GM19023 (cell line): ENCODE data around the gene SOHLH1.

ENCODE experiments used
- ATAC-seq: cut with Tn5 transposase; IDR thresholded peaks from one replicate; pipeline ENCODE4 v1.9.1; 2021; ENCODE audit warnings: mild to moderate bottlenecking, moderate library complexity; ENCODE audit not compliant: unreplicated experiment

SOHLH1 gene

DNA sequence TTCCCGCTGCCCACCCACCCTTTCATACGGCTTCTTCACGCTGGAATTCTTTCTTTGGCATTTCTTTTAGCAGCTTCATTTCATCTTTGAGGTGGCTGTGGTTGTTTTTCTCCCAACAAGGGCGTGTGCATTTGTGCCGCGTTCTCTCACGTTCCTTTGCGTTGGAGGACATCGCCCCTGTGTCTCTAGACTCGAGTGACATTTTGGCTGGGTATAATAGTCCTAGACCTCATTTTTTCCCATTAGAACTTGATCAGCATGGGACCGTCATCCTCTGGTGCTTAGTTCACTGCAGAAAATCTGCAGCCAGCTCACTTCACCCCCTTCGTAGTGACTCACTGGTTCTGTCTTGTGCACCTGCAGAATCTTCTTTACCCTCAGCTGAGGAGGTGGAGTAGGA is 32.2 kb upstream of the SOHLH1 start:
- no peak for ATAC-seq

DNA sequence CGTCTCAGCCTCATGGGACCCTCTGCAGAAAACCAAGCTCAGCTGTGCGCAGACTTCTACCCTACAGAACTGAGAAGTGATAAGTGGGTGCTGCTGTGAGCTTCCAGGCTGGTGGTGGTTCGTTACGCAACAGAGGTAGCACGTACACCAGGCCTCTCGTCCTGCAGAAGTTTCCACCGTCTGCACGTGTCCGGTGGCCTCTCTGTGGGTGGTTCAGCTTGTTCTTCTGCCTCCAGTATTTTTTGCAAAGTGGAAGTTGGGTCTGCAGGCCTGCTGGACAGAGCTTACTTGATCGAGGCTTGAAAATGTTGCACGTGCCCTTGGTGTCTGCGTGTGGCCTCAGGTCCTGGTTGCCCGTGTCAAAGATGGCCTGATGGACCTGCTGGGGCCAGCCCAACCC is 30.2 kb upstream of the SOHLH1 start:
- no peak for ATAC-seq

DNA sequence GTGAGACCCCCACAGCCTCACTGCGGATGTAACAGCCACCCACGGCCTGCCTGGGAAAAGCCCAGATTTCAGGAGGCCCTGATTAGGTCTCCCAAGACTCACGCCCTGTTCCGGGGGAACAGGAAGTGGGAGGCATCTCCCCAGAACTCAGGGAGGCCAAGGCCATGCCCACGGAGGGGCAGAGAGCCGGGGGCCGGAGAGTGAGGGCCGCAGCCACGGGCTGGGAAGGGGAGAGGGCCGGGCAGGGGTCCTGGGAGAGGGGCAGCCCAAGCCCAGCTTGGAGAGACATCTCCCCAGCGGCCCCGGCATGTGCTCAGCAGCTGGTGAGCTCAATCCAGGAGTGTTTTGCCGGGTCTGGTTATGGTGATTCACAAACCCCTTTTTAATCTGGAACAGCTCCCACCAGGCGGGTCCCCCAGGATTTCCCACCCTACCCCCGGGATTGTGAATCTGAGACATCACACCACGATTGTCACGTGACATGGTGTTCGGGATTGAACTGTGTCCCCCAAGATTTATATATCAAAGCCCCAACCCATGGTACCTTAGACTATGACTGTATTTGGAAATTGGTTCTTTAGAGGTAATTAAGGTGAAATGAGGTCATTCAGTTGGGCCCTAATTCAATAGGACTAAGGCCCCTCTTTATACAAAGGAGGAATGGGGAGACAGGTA is 29.3 kb upstream of the SOHLH1 start:
- no peak for ATAC-seq

DNA sequence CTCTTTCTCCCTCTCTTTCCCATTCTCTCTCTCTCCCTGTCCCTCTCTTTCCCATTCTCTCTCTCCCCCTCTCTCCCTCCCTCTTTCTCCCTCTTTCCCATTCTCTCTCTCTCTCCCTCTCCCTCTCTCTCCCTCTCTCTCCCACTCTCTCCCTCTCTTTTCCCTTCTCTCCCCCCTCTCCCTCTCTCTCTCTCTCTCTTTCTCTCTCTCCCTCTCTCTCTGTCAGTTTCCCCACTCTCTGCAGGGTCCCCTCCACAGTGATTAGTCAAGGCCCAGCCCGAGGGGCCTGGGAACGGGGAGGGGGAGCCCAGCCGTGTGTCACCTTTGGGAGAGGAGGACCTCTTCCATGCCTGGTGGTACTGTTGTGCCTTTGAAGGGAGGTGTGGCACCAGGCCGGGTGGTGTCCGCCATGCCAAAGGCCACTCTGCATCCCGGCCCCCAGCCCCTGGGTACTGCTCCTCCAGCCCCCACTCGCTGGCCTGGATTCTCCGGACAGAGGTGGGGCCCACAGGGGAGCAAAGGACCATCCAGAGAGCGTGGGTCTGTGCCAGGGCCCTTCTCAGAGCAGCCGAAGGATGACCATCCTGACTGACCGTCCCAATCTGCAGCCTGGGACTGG is 28.1 kb upstream of the SOHLH1 start:
- no peak for ATAC-seq

DNA sequence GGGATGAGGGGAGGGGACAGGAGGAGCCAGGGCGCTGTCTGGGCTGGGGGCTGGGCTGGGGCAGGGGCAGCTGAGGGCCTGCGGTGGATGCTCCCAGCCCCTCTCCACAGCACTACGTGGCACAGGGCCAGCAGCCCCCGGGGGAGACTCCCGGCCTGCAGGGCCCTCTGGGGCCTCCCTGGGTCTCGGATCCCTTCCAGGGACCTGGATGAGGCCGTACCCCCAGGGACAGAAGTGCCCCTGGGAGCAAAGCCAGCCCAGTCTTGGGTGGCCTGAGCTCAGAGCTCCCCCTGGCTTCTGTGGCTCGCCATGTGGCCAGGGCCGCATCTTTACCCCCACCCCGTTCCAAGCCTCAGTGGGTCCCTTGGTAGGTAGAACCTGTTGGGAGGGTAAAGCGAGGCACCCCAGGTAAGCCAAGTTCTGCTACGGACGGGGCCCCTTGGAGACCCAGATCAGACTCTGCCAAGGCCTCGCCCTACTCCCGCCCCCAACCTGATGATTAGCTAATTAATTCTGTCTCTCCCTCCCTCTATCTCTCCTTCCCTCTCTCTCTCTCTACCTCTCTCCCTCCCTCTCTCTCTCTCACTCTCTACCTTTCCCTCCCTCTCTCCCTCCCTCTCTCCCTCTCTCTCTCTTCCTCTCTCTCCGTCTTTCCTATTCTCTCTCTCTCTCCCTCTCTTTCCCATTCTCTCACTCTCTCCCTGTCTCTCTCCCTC is 27.0 kb upstream of the SOHLH1 start:
- no peak for ATAC-seq

DNA sequence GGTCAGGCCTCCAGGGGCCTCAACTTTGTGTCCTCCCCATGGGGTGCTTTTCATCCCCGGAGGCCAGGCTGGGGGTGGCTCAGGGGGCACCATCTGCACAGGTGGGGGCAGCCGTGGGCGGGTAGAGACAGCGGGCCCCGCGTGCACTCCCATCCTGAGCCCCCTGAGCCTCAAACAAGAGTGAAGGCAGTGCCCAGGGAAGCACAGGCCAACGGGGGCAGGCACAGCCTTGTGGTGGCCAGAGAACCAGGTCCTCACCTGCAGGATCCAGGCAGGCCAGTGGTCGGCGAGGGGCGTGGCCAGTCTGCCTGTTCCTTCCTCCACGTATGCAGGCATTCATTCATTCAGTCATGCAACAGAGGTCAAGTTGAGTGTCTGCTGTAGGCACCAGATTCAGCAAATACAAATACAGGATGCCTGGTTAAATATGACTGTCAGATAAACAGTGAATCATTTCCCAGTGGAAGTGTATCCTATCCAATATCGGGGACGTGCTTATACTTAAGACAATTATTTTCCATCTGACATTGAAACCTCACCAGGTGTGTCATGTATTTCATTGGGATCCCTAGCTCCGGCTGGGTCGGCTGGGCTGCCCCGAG is 25.0 kb upstream of the SOHLH1 start:
- ATAC-seq: no peak

DNA sequence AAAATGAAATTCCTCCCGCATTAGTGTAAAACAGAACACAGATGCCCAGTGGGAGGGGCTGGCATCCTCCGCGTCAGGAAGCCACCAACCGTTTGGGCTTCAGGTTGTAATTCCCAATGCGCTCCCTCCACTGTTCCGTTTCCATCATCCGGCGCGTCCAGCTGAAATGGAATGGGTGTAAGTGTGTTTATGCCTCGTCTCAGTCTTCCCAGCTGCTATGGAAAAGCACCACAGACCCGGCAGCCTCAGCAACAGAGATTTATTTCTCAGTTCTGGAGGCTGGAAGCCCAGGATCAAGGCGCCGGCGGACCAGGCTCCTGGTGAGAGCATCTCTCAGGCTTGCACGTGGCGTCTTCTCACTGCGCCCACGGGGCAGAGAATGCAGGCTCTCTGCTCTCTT is 23.1 kb upstream of the SOHLH1 start:
- ATAC-seq: no peak

DNA sequence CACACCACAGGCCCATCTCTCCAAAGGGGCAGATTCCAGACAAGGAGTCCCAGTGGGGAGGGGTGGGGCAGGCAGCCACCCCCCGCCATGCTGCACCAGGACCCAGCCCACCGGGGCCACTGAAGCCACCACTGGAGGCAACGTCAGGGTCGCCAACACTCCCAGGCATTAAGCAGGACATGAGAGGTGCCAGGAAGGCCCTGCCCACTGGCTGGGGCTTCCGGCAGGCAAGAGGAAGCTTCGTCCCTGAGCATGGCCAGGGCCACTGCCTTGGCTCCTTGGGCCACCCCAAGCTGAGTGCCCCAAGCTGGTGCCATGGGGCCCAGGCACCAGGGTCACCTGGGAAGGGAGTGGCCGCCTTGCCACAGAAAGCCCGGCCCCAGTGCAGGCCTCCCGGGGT is 20.2 kb upstream of the SOHLH1 start:
- ATAC-seq: no peak

DNA sequence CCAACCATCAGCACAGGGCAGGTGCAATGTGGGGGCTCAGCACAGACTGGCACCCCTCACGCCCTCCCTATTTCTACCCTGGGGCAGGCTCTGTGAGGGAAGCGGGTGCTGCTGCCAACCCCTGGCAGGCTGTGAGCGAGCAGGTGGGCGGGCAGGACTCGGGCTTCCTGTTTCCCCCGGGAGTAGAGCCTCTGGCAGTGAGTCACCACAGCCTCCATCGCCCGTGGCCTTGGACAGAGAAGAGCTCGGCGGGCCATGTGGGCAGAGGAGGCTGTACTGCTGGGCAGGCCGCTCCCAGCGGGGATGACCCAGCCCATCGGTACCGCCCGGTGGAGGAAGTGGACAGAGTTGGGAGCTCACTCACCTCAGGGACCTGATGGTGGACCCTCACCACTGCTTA is 19.3 kb upstream of the SOHLH1 start:
- no peak for ATAC-seq

DNA sequence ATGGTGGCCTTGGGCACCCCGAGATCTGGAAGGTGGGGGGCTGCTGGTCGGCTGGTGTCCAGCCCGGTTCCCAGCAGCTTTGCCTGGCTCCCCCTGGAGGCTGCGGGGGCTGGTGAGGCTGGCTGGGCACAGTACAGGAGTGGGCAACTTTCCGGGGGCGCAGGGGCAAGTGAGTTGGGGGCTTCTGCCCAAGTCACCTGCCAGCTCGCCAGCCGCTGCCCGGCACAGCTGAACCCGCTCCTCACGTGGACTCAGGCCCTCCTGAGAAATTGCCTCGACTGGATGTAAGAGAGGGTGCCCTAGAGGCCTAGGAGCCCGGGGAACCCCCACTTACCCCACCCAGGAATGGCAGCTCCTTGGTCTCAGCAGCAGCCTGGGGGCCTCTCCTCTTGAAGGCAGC is 18.1 kb upstream of the SOHLH1 start:
- ATAC-seq: no peak

DNA sequence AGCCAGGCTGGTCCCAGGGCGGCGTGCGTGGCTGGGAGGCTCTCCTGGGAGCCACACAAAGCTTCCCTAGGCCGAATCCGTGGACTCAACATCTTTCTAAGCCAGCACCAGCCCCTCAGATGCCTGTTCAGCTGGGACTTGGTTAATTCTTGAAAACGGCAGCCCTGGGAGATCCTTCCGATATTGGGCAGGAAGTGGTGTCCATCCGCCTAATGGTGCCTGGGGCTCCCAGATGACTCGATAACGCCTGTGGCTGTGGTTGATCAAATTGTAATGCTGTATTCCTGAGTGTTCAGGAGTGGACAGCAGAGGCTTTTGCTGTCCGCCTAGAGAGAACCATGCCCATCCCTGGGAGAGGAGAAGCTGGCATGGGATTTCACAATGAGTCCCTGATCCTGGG is 16.8 kb upstream of the SOHLH1 start:
- ATAC-seq: no peak

DNA sequence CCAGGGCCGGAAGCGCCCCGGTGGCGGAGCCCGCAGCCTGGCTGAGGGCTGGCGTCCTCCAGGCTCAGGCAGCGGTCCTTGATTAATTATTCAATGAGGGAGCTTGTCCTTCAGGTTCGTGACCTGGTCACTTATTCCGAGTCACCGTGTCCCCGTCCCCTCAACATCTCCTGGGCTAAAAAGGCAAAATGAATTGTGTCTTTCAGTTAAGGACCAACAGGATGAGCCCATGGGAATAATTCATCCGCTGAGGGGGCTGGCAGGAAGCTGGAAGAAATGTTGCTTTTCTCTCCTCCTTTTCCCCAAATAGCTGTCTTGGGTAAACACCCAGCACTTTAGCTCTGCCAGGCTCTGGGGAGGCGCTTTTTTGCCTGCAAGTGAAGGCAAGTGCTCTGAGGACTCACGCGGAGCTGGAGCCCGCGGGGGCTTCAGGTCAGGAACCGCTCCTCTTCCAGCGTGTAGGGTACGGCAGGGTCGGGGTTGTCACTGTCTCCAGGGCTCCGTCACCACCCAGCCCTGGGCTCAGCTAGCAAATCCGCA is 15.8 kb upstream of the SOHLH1 start:
- no peak for ATAC-seq

DNA sequence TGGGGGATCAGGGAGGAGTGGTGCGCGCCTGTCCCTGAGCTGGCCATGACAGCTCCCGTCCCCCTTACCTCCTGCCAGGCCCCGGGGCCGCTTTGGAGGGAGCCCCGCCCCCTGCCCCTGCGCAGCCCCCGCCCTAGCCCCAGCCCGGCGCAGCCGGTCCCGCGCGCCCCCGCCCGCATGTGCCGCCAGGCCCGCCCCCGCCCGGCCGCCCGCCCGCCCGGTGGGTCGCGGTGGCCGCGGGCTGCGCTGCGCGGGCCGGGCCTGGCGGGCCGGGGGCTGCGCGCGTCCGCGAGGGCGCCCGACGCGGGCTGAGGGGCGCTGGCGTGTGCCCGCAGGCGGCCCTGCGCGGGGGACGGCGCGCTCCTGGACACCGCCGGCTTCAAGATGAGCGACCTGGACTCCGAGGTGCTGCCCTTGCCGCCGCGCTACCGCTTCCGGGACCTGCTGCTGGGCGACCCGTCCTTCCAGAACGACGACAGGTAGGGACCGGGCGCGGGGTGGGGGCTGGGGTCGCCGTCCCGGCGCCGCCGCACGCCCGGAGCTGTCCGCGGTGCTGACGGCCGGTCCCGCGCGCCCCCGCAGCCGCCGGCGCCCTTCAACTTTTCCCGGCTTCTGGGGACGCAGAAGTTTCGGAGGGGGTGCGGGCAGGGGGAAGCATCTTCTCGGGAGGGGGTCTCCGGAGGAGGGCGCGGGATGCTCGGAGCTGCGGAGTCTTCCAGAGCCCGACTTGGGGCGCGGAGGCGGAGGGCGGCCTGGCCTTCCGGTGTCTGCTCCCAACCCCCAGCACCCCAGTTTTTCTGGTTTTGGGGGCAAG is 15.2 kb upstream of the SOHLH1 start:
- ATAC-seq: no peak

DNA sequence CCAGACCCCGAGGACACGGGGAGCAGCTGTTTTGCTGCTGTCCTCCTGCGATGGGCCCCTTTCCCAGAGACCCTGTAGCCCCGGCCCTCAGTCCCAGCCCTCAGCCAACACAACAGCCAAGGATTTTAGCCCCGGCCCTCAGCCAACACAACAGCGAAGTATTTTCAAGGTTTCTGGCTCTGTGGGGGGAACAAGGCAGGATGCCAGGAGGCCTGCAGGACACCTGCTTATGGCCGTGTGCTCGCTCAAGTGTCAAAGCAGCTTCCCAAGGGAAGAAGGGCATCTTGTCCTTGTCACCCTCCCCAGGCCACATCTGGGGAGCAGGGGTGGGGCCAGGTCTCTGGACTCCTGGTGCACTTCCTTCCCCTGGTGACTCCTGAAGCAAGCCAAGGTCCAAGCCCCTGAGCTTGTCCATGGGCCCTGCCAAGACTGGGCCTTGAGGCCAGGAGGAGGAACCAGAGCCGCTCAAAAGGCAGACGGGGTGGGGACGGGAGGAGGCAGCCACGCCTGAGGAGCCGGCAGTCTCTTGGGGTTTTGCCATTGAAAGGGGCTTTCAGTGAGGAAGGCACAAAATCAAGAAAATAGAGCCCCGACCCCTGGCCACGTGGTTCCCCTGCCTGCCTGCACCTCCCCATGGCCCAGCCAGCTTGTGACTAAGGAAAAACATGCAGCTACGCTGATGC is 13.5 kb upstream of the SOHLH1 start:
- ATAC-seq: no peak

DNA sequence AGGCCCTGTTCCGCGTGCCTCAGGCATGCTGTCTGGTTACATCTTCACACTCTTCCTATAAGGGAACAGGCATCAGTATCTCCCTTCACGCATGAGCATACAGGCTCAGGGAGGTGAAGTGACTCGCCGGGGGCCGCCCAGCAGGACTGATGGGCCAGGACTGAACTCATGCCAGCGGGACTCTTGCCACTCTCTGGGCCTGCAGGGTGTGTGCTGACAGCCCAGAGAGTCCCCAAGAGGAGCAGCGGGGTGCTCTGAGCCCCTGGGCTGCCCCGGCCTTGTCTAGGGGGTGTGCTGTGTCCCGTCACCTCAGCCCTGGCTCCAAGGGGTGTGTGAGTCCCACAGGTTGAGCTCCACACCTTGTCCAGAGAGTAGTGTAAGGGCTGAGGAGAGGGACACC is 12.6 kb upstream of the SOHLH1 start:
- no peak for ATAC-seq

DNA sequence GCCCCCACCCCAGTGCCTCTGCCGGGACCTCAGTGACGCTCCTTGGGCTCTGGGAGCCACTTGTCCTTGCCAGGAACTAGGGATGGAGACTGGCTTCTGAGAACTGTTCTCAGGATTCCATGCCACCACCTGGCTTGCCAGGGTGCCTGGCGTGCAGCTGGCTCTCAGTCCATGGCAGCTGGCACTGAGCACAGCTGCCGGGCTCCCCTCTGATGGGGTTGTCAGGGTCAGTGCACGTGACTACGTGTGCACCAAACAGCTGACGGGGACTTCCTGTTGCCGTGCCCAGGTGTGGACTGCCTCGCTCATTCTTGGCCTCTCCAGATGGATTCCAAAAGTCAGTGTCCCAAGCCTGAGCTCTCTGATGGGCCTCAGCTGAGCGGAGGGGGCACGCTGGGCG is 12.1 kb upstream of the SOHLH1 start:
- no peak for ATAC-seq

DNA sequence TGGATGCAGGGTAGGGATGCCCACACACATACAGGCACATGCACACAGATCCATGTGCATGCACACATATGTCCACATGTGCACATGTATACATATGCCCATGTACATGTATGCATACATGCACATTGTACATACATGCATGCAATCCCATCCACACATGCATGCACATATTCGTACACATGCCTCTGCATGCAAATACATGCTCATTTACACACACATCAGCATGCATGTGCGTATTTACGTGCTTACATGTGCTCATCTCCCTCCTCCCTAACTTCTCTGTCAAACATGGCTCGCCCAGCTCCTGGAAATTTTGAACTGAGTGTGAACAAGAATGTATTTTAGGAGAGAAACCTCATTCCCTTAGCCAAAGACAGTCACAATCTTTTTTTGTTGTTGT is 8.9 kb upstream of the SOHLH1 start:
- ATAC-seq: no peak

DNA sequence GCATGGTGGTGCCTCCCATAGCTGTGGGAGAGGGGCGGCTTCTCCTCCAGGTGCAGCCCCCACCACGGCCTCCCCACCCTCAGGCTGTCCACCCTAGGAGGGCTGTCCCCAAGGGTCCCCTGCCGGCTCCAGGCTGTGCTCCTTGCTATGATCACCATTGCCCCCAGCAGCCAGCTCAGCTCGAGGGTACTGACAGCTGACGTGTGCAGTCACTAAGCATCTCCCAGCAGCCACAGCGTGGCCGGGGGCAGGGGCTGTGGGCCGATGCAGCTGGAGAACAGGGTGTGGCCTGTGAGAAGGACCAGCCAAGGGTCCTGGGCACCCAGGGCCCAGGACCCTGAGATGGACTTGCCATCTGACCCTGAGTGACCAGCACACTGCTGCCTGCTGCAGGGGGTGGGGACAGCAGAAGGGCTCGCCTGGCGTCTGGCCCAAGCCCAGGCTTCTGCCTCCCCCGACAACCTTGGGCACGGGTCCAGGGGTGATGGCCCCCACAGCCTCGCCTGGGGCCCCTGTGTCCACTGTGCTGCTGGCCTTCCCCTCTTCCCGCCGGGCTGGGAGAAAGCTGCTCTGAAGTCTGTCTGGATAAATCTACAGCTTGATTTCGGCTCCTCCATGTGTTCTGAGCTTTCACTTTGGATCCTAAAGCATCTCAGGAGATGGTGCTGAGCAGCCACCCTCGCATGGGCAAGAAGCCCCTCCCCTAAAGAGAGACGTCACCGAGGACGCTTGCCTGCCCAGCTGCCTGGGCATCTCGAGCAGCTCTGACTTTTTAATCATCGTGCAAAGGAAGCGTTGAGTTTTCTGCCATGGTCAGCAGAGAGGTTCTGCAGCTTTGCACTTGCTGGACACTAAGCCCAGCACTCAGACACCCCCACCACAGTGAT is 8.2 kb upstream of the SOHLH1 start:
- ATAC-seq: no peak

DNA sequence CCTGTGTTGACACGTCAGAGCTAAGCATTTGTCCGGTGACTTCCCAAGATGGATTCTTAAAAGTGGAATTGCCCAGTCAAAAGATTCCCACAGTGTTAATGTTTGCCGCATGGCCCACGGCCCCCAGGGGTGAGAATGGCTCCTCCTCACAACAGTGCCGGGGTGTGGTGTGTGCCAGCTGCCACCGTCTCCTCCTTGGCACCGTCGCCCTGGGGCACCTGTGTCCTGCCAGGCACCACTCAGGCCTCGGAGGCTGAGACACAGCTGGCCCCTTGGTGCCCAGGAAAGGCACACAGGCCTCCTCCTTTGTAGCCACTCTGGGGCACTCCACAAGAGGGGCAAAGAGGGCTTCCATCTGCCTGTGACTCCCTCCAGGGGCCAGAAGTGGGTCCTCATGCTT is 7.0 kb upstream of the SOHLH1 start:
- no peak for ATAC-seq
